GM12892 (cell line): ENCODE measurements around the gene TSKU.

Experiments used
- DNase-seq: peaks from one replicate; pipeline ENCODE4 v3.0.0; 2011; ENCODE audit not compliant: insufficient read length
- FAIRE-seq: peaks from 2 replicates; lab custom pipeline; 2011; peaks lifted over from hg19 to GRCh38; lab: Jason Lieb, UNC
- POLR2A ChIP-seq: IDR thresholded peaks from 2 replicates; pipeline ENCODE4 v1.6.1; 2011; ENCODE audit warnings: low read depth, low read length, control low read depth
- POLR2AphosphoS5 ChIP-seq: IDR thresholded peaks from 2 replicates; pipeline ENCODE4 v1.6.1; 2011; ENCODE audit warnings: low read depth, low read length, control low read depth
- TAF1 ChIP-seq: IDR thresholded peaks from 2 replicates; pipeline ENCODE4 v1.6.1; 2011; ENCODE audit warnings: low read depth, mild to moderate bottlenecking, control low read depth, low read length, borderline replicate concordance

Gene TSKU

GRCh38 chr11:76772783-76773106 lies 10.4 kb upstream of the TSKU start:
- no peak for FAIRE-seq
- no peak for DNase-seq

GRCh38 chr11:76773921-76774361 lies 9.2 kb upstream of the TSKU start:
- no peak for TF ChIP-seq POLR2AphosphoS5
- no peak for TF ChIP-seq POLR2A
- no peak for TF ChIP-seq TAF1
- FAIRE-seq (no peak), DNase-seq (no peak)

More at GRCh38 chr11:76772783-76773106, 10.4 kb upstream of the TSKU start:
- TF ChIP-seq POLR2AphosphoS5 = no peak

GRCh38 chr11:76776472-76776871 lies 6.7 kb upstream of the TSKU start:
- DNase-seq (no peak), FAIRE-seq (no peak)
- TF ChIP-seq POLR2AphosphoS5 (no peak), TAF1 (no peak), POLR2A (no peak)

- DNase-seq (no peak), FAIRE-seq (no peak)
- TF ChIP-seq POLR2A = no peak
- no peak for TF ChIP-seq POLR2AphosphoS5
- TF ChIP-seq TAF1 = no peak
Measured at GRCh38 chr11:76777305-76777704, 5.9 kb upstream of the TSKU start.

GRCh38 chr11:76777876-76778275 lies 5.3 kb upstream of the TSKU start:
- no peak for DNase-seq
- FAIRE-seq = no peak
- TF ChIP-seq TAF1 (no peak), POLR2A (no peak), POLR2AphosphoS5 (no peak)

GRCh38 chr11:76778874-76779273 lies 4.3 kb upstream of the TSKU start:
- no peak for FAIRE-seq

GRCh38 chr11:76781046-76781801 lies 1.9 kb upstream of the TSKU start:
- TF ChIP-seq POLR2A (no peak), POLR2AphosphoS5 (no peak), TAF1 (no peak)
- no peak for FAIRE-seq
- DNase-seq = no peak

More at GRCh38 chr11:76778874-76779273, 4.3 kb upstream of the TSKU start:
- no peak for TF ChIP-seq POLR2A
- TF ChIP-seq TAF1 = no peak
- no peak for TF ChIP-seq POLR2AphosphoS5
- DNase-seq = no peak

GRCh38 chr11:76781807-76782530 lies 1.2 kb upstream of the TSKU start:
- FAIRE-seq (no peak), DNase-seq (no peak)
- TF ChIP-seq POLR2A (no peak), POLR2AphosphoS5 (no peak), TAF1 (no peak)

- TF ChIP-seq POLR2A (no peak), TAF1 (no peak), POLR2AphosphoS5 (no peak)
- FAIRE-seq = no peak
- DNase-seq = peak; percentile 48
Measured at GRCh38 chr11:76782531-76783293, 444 bp upstream of the TSKU start.

- TF ChIP-seq POLR2AphosphoS5 = no peak
- DNase-seq (no peak), FAIRE-seq (no peak)
Measured at GRCh38 chr11:76783896-76784813, 999 bp downstream of the TSKU start.

GRCh38 chr11:76785513-76785912 lies 2.4 kb downstream of the TSKU start:
- DNase-seq = no peak
- no peak for TF ChIP-seq POLR2A
- TF ChIP-seq TAF1 = no peak
- TF ChIP-seq POLR2AphosphoS5 = no peak
- no peak for FAIRE-seq
